GM20000 (cell line): ENCODE measurements around the gene ASIC4.

ENCODE experiments used
- DNase-seq: peaks from one replicate; pipeline ENCODE4 v3.0.0; 2012; ENCODE audit warnings: low spot score
- CTCF ChIP-seq: IDR thresholded peaks from 2 replicates; pipeline ENCODE4 v1.5.1; 2012; ENCODE audit warnings: mild to moderate bottlenecking, control low read depth; ENCODE audit errors: extremely low read depth, missing control alignments

ASIC4 gene

GRCh38 chr2:219576505-219577388, 62.5 kb downstream of the ASIC4 start:
- TF ChIP-seq CTCF = no peak
- no peak for DNase-seq

- no peak for TF ChIP-seq CTCF
- DNase-seq = no peak
Observed at GRCh38 chr2:219578811-219579613, 64.7 kb downstream of the ASIC4 start.

- no peak for DNase-seq
- no peak for TF ChIP-seq CTCF
Observed at GRCh38 chr2:219581346-219581745, 67.1 kb downstream of the ASIC4 start.
